HG02763 (cell line): ENCODE results near the gene CCR4.
"Not testable (repeated sequence)": the region's sequence is repeated elsewhere in the genome, so short reads cannot be mapped to it uniquely, and the experiment has no call there.

Experiments used
- ATAC-seq: cut with Tn5 transposase; IDR thresholded peaks from one replicate; pipeline ENCODE4 v1.9.1; 2021; ENCODE audit warnings: mild to moderate bottlenecking, moderate library complexity; ENCODE audit not compliant: unreplicated experiment

Gene CCR4

DNA sequence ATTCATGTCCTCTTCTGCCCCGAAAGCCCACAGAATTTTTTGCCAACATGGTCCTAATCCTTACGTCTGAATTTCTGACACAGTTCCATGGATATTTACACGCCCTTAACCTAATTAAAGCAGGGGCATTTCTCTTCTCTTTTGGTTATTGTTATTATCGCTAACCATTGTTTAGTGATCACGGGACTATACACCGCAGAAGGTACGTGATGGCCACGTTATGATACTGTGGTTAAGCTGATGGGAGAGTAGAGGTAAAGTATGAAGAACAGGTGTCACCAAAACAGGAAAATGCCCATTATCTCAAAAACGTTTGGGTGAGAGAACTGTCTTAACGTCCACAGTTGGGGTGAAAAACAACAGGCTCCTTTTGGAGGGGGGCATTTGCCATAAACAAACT, 26.4 kb downstream of the CCR4 start:
- ATAC-seq, result no peak

DNA sequence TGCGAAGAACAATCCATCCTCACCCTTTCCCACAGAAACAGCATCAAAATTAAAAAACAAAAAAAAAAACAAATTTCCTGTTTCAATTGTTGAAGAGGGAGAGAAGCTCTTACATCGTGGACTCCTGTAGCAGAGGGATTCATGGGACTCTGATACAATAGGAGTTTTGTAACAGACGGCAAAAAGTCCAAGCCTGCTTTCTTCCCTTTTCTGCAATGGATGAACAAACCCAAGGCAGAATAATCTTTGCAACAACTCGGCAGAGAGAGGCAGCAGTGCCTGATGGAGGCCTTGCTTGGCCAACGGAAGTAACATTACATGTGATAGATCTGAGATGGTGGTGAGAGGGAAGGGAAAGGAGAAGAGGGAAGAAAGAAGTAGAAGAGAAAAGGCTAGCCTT, 26.9 kb downstream of the CCR4 start:
- ATAC-seq, result no peak

DNA sequence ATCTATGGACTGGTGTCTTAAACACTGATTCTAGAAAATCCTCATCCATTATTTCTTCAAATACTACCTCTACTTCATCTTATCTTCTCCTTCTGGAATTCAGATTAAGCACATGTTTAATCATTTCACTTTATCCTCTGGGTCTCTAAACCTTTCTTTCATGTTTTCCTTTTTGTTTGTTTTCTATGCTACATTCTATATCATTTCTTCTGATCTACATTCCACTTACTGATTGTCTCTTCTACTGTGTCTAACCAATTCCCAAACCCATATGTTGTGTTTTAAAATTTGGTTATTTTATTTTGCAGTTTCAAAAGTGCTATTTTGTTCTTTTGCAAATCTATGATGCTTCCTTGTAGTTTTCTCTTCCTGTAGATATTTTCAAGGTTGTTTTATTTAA, 31.7 kb downstream of the CCR4 start:
- ATAC-seq, result no peak

DNA sequence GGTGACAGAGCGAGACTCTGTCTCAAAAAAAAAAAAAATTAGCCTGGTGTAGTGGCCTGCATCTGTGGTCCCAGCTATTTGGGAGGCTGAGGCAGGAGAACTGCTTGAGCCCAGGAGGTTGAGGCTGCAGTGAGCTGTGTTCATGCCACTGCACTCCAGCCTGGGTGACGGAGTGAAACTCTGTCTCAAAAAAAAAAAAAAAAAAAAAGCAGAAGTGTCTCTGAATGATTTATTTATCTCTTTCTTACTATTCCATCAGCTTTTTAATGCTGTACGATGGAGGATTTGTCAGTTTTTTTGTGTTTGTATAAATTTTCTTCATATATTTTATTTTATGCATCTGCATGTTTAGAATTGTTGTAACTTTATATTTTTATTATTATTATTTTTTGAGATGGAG, 33.5 kb downstream of the CCR4 start:
- not testable (repeated sequence) for ATAC-seq

DNA sequence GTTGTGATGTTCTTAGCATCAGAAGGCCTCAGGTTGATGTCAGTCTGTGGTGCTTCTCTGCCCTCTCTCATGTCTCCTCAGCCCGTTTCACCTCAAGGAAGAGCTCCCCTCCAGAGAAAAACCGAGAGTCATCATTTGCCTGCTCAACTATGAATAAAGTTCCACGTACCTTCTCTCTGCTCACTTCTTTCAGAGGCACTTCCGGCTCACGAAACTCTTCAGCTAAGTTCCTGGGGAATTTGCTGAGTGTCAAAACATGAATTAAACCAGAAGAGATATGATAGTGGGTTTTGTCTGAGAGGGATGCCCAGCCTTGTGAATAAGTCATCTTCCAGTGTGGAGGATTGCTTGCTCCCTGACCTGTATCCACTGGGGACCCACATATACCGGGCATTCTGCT, 37.7 kb downstream of the CCR4 start:
- ATAC-seq, result no peak

DNA sequence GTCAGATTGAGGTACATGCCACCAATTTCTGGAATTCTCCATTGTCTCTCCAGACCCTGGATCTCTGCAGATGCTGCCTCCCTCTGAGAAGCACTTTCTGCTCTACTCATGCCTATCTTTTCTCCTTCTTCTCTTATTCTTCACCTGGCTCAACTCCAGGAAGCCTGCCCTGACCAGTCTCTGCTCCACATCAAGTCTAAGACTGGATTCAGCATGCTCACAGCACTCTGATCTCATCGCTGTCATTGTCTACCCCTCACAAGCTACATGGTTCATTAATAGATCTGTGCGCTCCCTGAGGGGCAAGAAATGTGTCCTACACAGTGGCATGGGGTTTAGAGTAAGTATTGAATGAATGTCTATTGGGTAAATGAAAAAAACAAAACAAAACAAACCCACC, 38.7 kb downstream of the CCR4 start:
- ATAC-seq, result no peak

DNA sequence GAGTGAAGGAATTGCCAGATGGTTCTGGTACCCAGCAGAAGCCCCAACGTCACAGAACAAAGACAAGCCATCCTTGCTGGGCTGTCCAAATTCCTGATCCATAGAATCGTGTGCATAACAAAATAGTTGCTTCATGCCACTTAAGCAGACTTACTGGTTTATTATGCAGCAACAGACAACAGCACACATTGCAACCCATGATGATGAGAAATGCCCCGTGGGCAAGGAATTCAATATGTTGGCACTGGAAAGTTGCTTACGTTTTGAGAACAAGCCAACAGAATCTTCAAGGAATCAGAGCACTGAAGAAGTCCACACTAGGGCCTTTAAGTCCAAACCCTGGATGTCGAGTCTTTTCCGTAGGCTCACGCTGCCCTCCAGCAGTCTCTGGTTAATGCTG, 40.3 kb downstream of the CCR4 start:
- no peak for ATAC-seq

DNA sequence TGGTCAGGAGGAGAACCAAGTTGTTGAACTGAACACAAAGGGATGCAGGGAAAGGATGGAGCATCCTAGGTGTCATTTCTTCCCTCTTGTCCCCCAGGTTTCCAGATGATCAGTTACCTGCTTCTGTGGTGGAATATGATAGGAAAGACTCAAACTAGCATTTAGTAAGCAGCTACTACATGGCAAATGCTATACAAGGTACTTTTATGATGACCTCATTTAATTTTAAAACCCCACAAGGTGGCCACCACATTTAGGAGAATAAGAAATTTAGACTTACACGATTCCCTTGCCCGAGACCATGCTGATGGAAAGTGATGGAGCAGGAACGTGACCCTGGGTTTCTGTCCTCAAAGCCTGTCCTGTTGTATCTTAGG, 40.9 kb downstream of the CCR4 start:
- peak; percentile 2 for ATAC-seq

DNA sequence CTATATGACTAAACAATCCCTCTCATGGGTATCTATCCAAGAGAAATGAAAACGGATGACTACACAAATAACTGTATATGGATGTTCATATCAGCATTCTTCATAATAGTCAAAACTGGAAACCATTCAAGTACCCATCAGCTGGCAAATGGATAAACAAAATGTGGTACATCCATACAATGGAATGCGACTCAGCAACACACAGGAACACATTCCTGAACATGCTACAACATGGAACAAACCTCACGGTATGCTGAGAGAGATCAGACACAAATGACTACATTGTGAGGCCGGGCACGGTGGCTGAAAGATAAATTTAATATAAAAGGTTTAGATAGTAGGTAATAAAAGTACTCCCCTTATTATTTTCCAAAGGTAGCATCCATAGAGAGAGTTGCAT, 42.6 kb downstream of the CCR4 start:
- ATAC-seq, result no peak

DNA sequence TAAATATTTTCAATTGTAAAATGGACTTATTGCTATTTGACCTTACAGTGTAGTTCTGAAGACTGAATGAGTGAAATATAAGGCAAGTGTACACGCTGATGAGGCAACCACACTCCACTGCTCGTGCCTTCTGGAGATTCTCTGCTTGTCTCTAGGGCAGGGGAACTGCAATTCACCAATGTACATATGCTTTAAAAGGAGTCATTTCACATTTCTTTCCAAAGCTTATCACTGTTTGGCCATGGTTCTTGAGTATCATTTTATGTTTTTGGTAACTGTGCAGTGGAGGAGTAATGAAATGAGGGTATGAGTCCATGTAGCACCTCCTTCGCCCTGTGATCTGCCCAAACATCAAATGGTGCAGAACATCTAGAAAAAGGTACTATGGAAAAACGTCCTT, 43.7 kb downstream of the CCR4 start:
- ATAC-seq, result no peak

DNA sequence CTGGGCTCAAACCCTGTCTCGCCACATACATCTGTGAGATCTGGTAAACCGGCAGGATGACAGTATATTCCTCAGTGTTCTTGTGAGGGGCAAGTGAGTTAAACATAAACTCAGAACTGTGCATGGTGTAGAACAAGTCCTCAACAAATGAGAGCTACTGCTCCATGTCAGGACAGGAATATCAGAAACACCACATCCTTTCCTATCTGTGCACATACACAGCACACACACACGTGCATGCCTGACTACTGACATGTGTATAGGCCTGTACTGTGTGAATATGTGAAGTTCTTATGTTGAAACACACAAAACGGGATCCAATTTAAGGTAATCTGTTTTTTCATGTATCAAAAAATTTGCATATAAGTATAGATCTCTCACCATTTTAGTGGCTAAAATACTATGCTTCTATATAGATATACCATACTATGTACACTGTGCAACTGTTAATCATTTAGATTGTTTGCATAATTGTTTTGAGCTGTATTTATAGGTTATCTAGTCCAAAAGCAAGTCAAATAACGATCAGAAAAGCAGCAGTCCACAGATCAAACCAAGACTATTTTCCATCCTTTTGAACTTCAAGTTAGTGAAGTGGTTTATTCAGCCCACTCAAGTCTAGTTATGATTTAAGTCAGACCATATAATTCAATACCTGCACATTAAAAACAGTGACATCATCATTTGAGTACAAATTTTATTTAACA, 44.8 kb downstream of the CCR4 start:
- no peak for ATAC-seq

DNA sequence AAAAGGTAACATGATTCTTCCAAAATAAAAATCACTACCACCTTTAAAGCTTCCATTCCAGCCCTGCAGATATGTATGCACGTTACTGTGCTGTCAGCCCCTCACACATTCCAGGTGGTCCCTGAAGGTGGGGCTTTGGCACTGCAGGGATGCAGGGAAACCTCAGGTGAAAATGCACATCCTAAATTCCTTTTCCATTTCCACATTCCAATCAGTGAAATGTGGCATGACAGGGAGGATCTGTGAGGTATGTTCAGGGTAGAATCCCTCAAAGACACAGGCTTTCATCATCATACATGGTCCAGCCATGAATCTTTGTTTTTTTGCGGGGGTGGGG, 45.3 kb downstream of the CCR4 start:
- no peak for ATAC-seq

DNA sequence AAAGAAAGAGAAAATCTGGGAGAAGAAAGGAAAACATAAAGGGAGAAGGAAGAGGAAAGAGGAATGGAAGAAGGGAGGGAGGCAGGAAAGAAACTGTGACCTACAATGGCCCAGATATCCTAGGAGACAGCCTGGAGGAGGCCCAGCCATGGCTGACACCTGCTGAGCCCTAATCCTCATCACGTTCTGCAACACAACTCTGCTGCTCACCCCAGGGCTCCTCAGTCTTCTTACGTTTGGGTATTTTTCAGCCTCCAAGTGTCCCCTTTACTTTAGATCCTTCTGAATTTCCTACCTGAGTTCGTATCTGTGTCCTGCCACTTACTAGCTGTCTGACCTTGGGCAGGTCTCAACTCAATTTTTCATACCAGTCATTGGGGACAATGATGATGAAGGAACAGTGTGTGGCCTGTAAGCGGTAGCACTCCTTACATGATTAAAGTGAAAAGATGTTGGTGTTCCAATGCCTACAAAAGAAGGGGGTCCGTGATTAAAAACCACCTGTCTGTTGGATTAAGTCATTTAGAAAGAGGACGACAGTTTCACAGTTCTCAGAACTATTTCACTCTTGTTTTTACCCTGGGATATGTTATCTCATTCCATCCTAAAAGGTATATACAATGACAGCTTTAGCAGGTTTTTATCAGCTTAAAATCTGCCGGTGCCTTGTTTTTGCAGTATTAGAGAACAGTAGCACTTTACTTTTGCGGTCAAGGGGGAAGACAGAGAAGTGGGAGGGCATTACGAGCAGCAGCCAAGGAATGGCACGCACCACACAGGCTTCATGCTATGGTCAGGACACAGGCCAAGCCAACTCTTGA, 47.4 kb downstream of the CCR4 start:
- ATAC-seq, result no peak

DNA sequence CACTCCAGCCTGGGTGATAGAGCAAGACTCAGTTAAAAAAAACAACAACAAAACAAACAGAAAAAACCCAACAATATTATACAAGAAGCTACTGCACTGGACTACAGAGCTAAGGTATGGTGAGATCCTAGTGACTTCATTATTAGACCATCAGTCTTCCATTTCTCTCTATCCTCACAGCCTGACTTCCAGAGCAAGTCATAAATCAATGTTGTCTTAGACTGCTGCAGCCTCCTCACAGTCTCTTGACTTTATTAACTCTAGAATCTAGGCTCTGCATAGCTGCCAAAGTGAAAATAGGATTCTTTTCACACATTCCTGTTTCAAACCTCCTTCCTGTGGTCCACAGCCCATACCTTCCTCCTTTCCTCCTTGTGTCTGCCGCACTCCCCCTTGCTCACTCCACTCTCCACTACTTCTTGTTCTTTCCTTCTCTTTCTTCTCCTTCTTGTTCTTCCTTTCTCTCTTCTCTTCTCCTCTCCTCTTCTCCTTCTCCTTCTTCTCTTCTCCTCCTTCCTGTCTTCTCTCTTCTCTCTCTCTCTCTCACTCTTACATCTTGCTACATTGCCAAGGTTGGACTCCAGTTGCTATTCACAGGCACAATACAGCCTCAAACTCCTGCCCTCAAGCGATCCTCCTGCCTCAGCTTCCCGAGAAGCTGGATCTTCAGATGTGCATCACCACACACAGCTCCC, 49.4 kb downstream of the CCR4 start:
- ATAC-seq, result no peak

DNA sequence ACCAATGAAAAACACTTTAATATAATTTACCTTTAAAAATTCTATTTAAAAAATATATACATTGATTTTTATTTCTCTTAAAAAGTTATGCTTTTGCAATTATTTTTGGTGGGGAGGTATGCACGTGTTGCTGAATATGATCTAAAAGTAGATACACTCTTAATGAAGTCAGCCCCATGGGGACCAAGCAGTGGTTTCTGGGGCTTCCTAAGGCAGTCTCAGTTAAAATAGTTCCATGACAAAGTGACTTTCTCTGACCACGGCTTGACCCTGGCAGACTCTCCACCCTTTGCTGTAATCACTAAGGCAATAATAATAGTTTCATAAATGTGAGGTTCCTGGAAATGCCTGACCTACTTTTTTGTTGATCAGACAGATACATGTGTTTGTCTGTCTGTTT, 50.4 kb downstream of the CCR4 start:
- peak; percentile 51 for ATAC-seq

DNA sequence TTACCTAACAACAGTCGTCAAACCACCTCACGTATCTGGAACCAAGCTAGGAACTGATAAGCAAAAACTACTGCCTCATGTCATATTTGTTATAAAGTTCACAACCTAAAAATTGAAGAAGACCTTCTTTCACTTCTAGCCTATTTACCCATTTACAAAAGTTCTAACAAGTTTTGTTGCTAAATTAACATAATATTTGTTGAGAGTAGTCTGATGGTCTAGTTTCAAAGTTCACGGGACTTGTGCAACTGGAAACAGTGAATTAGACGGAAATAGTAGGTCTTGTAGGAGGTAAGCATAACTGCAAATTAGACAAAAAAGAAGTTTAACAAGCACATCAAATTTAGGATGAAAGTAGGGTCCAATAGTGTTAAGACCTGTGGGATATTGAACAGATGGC, 51.9 kb downstream of the CCR4 start:
- ATAC-seq, result no peak

DNA sequence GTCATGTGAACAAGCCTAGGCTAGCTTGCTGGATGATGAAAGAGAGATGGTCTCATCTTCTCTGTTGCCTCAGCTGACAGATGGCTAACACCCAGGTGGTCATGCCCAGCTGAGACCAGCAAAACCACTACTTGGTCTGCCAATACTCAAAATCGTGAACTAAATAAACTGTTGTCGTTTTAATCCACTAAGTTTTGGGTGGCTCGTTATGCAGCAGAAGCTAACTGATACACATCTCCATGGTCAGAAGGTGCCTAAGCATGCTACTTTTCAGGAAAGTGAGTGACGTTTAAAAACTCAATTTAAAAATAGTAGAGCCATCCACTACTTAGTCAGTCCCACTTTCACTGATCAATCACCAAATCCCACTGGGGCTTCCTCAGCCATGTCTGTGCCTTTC, 52.8 kb downstream of the CCR4 start:
- no peak for ATAC-seq

DNA sequence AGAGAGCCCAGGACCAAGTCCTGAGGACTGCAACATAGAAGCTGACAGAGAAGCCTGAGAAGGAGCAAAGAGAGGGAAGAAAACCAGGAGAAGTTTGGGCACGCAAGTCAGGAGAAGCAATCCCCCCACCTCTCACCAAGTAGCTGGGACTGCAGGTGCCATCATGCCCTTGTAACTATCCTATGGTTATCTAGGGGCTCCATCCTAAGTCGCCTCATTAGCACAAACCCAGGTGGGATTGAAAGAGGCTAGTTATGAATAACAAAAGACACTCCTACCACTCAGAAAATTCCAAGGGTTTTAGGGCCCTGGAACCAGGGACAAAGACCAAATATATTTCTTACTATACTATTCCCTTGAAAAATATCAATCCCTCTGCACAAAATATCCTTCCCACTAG, 53.5 kb downstream of the CCR4 start:
- no peak for ATAC-seq
